CD1c-positive myeloid dendritic cell (primary cell): ENCODE measurements around the gene PNPLA6.
"Not testable (repeated sequence)": the region's sequence is repeated elsewhere in the genome, so short reads cannot be mapped to it uniquely, and the experiment has no call there.

Experiments used
- DNase-seq: peaks from one replicate; pipeline ENCODE4 v3.0.0-alpha.2; 2016; ENCODE audit errors: extremely low spot score

Gene PNPLA6

GRCh38 chr19:7533281-7533885 is 2.1 kb upstream of the PNPLA6 start:
- DNase-seq: no peak

DNA sequence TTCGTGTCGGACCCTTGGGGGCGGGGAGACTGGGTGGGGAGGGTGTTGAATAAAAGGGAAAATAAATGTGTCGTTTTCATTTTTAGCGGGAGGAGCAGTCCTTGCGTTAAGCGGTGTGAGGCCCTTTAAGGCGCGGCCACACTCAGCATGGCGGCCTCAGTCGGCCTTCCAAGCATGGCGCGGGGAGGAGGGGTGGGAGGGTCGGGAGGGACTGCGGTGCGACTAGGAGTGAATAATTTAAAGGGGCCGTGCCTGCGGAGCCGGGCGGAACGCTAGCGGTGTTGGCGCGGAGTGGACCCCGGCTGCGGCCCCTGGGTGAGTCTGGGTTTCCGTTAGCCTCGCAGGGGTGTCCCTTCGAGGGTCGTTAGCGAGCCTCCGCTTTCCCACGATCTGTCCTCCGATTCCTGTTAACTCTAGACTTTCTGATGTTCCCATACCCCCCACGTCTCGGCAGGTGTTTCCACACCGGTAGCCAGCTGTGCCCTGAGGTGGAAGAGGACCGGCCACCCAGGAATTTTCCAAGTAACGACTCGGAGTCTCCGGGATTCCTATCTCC is 1.5 kb upstream of the PNPLA6 start:
- DNase-seq: peak; percentile 90

DNA sequence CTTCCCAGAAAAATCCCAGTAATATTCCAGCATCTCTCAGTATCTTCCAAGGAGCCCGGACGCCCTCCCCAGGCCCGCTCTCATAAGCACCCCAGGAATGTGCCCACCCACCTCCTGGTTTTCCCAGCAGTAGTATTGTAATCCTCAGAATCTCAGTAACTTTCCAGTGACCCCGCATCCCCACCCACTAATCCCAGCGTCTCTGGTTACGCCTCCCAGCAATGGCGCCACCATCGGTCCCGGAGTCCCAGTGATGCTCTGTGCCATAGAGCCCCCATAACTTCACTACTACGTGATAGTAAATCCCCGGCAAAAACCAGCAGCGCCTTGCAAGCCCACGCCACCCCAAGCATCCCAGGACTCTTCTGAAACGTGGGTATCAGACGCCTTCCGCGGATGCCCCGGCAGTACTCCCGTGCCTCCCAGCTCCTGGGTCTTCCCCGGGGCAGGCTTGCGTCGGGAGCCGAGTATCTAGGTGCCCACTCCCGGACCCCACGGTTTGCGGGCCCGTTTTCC is 928 bp upstream of the PNPLA6 start:
- peak; percentile 54 for DNase-seq

DNA sequence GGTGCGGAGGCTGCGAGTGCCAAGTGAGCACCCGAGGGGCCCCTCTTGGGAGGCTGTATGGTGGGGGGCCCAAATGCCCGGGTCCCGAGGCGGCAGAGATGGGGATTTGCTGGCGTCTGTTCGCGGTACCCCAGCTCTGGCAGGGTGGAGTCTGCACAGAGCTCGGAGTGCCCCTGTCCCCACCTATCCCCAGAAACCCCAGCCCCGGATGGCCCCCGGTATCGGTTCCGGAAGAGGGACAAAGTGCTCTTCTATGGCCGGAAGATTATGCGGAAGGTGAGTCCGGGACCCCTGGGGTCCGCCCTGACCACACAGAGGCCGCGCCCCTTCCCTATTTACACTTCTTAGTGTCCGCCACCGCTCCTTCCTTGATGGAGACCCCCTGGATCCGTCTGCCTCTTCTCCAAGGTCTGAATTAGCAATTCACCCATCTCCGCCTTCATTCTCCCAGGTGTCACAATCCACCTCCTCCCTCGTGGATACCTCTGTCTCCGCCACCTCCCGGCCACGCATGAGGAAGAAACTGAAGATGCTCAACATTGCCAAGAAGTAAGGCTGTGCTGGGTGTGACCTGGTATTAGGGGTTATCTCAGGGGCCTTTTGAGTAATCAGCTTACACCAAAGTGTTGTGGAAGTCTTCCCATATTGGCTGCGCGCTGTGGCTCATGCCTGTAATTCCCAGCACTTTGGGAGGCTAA is 630 bp downstream of the PNPLA6 start:
- peak; percentile 44 for DNase-seq

GRCh38 chr19:7538990-7539389 is 3.5 kb downstream of the PNPLA6 start:
- DNase-seq: not testable (repeated sequence)

GRCh38 chr19:7539827-7540425 is 4.4 kb downstream of the PNPLA6 start:
- DNase-seq: no peak

GRCh38 chr19:7540761-7541474 is 5.4 kb downstream of the PNPLA6 start:
- no peak for DNase-seq

DNA sequence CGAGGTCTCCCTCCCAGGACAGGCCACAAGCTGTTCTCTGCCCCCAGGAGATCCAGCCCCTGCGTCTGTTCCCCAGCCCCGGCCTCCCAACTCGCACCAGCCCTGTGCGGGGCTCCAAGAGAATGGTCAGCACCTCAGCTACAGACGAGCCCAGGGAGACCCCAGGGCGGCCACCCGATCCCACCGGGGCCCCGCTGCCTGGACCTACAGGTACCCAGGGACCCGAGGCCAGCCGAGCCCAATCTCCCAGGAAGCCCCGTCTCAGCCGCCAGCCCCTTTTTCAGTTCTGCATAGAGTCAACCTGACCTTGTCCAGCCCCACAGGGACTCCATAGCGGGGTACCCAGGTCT is 5.9 kb downstream of the PNPLA6 start:
- no peak for DNase-seq

DNA sequence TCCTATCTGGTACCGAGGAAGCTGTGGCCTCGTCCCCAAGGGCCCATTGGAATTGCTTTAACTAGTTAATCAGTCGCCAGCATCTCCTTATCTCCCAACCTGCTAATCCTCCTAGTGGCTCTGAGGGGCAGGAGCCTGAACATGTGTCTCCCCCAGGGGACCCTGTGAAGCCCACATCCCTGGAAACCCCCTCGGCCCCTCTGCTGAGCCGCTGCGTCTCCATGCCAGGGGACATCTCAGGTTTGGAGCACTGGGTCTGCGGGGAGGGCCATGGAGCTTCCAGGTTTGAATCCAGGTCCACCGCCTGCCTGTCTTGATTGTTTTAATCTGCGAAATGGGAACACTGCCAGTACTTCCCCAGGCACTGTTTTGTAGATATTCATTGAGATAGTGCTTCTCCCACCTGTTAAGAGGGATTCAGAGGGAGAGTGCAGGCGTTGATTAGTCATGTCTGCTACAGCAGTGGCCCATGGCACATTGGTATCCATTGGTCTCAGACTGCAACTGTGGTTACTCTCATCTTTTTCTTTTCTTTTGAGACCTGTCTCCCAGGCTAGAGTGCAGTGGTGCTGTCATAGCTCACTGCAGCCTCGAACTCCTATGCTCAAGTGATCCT is 6.4 kb downstream of the PNPLA6 start:
- DNase-seq: no peak

- DNase-seq: no peak
Measured at GRCh38 chr19:7542556-7543348, 7.2 kb downstream of the PNPLA6 start.

- DNase-seq: peak; percentile 91
Measured at GRCh38 chr19:7544626-7545025, 9.1 kb downstream of the PNPLA6 start.

DNA sequence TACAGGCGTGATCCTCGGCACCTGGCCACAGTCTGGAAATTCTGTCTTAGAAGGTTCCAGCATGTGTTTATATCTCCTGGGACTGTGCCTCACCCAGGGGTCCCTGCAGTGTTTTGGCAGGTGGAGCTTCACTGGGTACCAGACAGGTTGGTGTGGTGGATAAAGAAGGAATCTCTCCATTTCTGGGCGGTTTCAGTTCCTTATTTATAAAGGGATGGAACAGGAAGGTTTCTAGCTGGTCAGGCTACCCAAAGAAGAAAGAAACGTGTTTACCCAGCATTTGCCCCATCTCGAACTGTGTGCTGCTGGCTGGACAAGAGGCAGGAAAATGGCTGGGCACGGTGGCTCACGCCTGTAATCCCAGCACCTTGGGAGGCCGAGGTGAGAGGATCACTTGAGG is 9.8 kb downstream of the PNPLA6 start:
- DNase-seq: peak; percentile 63

GRCh38 chr19:7545904-7546303 is 10.4 kb downstream of the PNPLA6 start:
- peak; percentile 88 for DNase-seq

DNA sequence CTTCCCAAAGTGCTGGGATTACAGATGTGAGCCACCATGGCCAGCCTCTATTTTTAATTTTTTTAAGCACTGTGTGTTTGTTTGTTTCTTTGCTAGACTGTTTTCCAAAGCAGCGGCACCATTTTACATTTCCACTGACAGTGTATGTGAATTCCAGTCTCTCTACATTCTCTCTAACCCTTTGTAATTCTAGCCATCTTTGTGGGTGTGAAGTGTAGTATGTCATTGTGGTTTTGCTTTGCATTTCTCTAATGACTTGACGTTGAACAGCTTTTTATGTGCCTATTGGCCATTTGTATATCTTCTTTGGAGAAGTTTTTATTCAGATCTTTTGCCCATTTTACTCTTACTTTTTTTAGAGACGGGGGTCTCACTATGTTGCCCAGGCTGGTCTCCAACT is 11.6 kb downstream of the PNPLA6 start:
- no peak for DNase-seq

GRCh38 chr19:7549429-7550148 is 14.1 kb downstream of the PNPLA6 start:
- DNase-seq: no peak

DNA sequence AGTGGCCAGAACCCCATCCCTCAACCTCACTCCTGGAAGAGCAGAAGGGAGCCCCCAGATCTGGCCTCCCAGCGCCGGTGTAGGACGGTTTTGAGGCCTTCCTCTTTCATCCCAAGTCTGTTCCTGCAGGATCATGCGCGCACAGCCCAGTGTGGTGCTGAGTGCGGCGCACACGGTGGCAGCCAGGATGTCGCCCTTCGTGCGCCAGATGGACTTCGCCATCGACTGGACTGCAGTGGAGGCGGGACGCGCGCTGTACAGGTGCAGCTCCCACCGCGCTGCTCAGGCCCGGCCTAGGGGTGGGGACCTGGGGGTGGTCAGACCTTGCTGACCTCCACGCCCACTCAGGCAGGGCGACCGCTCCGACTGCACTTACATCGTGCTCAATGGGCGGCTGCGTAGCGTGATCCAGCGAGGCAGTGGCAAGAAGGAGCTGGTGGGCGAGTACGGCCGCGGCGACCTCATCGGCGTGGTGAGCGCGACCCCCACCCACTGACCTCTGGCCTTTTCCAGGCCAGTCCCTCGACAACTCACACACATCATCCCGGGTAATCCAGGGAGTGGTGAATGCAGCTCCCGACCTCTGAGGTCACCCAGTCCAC is 14.8 kb downstream of the PNPLA6 start:
- no peak for DNase-seq

DNA sequence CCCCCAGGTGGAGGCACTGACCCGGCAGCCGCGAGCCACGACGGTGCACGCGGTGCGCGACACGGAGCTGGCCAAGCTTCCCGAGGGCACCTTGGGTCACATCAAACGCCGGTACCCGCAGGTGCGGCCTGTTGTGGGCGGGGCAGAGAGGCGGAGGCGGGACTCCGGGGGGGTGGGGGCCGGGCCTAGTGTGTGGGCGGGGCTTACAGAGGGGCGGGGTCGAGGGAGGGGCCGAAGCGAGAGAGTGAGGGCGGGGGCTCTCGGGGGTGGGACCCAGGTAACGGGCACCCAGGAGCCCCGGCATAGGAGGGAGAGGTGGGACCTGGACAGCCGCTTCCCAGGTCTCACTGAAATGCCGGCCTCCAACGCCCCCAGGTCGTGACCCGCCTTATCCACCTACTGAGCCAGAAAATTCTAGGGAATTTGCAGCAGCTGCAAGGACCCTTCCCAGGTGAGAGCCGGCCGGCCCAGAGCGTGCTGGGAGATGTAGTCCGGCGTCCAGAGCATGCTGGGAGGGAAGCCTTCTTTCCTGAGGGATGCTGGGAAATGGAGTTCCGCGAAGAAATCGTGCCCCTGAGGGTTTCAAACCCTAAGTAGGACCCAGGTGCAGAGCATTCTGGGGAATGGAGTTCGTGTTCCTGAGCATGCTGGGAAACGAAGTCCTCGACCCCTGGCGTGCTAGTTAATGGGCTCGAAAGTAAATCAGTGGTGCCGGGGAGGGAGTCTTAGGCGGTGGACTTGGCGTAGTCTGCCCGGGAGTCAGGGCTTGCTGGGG is 15.7 kb downstream of the PNPLA6 start:
- no peak for DNase-seq

- no peak for DNase-seq
Measured at GRCh38 chr19:7552781-7553180, 17.3 kb downstream of the PNPLA6 start.

GRCh38 chr19:7554565-7554964 is 19.0 kb downstream of the PNPLA6 start:
- DNase-seq: no peak
